Measurements from ENCODE around the gene LRRFIP2.
"Not testable (repeated sequence)": the region's sequence is repeated elsewhere in the genome, so short reads cannot be mapped to it uniquely, and the experiment has no call there.

The LRRFIP2 gene, protein sequence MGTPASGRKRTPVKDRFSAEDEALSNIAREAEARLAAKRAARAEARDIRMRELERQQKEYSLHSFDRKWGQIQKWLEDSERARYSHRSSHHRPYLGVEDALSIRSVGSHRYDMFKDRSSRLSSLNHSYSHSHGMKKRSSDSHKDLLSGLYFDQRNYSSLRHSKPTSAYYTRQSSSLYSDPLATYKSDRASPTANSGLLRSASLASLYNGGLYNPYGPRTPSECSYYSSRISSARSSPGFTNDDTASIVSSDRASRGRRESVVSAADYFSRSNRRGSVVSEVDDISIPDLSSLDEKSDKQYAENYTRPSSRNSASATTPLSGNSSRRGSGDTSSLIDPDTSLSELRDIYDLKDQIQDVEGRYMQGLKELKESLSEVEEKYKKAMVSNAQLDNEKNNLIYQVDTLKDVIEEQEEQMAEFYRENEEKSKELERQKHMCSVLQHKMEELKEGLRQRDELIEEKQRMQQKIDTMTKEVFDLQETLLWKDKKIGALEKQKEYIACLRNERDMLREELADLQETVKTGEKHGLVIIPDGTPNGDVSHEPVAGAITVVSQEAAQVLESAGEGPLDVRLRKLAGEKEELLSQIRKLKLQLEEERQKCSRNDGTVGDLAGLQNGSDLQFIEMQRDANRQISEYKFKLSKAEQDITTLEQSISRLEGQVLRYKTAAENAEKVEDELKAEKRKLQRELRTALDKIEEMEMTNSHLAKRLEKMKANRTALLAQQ

DNA sequence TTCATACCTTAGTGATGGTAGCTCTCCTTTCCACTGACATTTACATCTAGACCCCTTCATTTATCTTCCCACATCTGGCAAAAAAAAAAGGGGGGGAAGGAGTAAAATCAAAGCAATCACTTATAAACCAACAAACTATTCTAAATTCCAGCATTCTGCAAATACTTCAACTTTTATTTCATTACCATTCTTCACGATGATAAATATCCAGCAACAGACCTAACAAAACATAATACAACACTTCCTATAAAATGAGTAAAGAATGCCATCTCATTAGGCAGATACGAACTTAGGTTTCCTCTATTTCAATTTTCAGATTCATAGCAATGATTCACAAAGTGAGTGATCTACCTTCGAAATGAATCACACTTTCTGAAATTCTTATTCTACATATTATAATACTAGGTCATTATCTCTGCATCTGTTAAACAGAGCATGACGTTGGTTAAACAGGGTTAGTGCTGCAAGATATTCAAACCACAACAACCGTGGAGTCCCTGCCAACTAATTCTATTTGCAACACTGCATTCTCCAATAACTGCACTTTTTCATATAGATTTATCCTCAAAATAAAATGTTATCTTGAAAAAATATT is at the start of gene LRRFIP2:
TSS of gene LRRFIP2 (minus strand) at position 51 of the 595 bp plus-strand sequence. CDS start 25,599 bp downstream, outside the sequence.
- H3K9ac ChIP-seq (ENCODE audit: low read length) = peak within 1 kb of the TSS; percentile 89
- H3K27me3 ChIP-seq (ENCODE audit: control insufficient read depth, insufficient read depth, low read length) = no peaks in the 10 kb centered on the region
- H3K36me3 ChIP-seq (ENCODE audit: control insufficient read depth, insufficient read depth, low read length) = peaks cover 2% of the 10 kb centered on the region
- H3K4me1 ChIP-seq (ENCODE audit: control insufficient read depth, insufficient read depth, low read length) = peaks cover 17% of the 10 kb centered on the region
- peak within 1 kb of the TSS; percentile 94 for H3K4me3 ChIP-seq (ENCODE audit: low read length)
- H3K27ac ChIP-seq (ENCODE audit: low read depth, low read length) = peak within 1 kb of the TSS; percentile 95

DNA sequence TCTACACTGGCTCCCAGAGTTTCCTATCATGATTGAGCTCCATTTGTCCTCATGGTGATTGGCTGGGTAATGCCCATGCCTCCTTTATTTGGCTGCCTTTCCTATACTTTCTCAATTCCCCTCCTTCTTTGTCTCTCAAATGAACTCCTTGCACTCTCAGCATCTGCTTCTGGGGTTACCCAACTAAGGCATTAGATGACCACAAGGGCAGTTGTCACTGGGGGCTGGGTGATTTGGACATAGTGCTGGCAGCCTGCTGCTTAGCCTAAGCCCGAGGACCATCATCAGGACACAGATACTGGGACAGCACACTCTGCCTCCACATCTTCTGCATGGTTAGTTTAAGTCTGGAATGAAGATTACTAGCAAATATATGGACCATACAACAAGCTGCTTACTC is 49.2 kb upstream of the LRRFIP2 start:
- no peaks in the 10 kb centered on the region for H3K27me3 ChIP-seq (ENCODE audit: control insufficient read depth, insufficient read depth, low read length)
- H3K36me3 ChIP-seq (ENCODE audit: control insufficient read depth, insufficient read depth, low read length) = no peaks in the 10 kb centered on the region
- no peak overlapping the region for H3K27ac ChIP-seq (ENCODE audit: low read depth, low read length)
- no peak overlapping the region for H3K9ac ChIP-seq (ENCODE audit: low read length)
- H3K4me1 ChIP-seq (ENCODE audit: control insufficient read depth, insufficient read depth, low read length) = no peaks in the 10 kb centered on the region
- no peak overlapping the region for H3K4me3 ChIP-seq (ENCODE audit: low read length)

DNA sequence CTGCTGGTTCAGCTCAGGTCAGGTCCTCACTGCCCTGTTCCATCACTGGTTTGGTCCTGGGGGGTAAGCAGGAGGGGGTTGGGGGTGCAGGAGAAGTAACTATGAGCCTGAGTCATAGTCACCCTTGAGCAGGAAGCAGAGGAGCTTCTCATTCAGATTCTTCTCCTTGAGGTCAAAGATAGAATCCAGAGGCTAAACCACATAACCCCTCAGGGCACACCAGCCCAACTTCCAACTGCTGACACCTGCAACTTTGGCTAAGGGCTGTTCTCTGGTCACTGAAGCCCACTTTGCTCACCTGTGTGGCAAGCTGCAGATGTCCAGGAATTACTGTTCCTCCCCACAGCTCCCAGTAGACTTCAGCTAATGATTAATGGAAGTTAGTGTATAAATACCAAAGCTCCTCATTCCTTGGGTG is 48.8 kb upstream of the LRRFIP2 start:
- Histone ChIP-seq H3K27ac (ENCODE audit: low read depth, low read length) (no peak overlapping the region), H3K4me1 (ENCODE audit: control insufficient read depth, insufficient read depth, low read length) (no peaks in the 10 kb centered on the region), H3K9ac (ENCODE audit: low read length) (no peak overlapping the region), H3K27me3 (ENCODE audit: control insufficient read depth, insufficient read depth, low read length) (no peaks in the 10 kb centered on the region), H3K4me3 (ENCODE audit: low read length) (no peak overlapping the region), H3K36me3 (ENCODE audit: control insufficient read depth, insufficient read depth, low read length) (no peaks in the 10 kb centered on the region)

DNA sequence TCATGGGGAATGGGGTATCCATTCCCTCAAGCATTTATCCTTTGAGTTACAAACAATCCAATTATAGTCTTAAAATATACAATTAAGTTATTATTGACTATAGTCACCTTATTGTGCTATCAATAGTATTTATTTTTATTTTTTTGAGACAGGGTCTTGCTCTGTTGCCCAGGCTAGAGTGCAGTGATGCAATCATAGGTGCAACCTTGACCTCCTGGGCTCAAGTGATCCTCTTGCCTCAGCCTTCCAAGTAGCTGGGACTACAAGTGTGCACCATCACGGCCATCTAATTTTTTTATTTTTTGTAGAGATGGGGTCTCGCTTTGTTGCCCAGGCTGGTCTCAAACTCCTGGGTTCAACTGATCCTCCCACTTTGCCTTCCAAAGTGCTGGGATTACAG is 48.2 kb upstream of the LRRFIP2 start:
- not testable (repeated sequence) for H3K4me3 ChIP-seq (ENCODE audit: low read length); H3K9ac ChIP-seq (ENCODE audit: low read length); H3K27ac ChIP-seq (ENCODE audit: low read depth, low read length); H3K27me3 ChIP-seq (ENCODE audit: control insufficient read depth, insufficient read depth, low read length); H3K4me1 ChIP-seq (ENCODE audit: control insufficient read depth, insufficient read depth, low read length); H3K36me3 ChIP-seq (ENCODE audit: control insufficient read depth, insufficient read depth, low read length)

DNA sequence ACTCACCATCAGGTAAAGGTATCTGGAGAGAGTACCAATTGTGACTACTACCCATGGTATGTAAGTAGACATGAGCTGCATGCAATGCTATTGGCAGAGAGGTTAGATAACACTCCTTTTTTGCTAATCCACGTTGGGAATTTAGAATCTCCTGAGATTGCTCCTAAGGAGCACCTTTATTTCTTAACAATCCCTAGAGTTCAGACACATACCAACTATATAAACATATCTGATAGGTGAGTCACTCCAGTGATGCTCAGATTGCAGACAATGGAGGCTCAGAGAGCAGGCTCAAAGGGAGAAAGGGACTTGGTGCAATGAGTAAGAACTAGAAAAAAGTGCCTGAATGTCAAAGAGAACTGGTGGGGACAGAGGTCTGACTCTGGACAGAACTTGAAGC is 47.0 kb upstream of the LRRFIP2 start:
- no peaks in the 10 kb centered on the region for H3K4me1 ChIP-seq (ENCODE audit: control insufficient read depth, insufficient read depth, low read length)
- no peak overlapping the region for H3K4me3 ChIP-seq (ENCODE audit: low read length)
- no peak overlapping the region for H3K27ac ChIP-seq (ENCODE audit: low read depth, low read length)

DNA sequence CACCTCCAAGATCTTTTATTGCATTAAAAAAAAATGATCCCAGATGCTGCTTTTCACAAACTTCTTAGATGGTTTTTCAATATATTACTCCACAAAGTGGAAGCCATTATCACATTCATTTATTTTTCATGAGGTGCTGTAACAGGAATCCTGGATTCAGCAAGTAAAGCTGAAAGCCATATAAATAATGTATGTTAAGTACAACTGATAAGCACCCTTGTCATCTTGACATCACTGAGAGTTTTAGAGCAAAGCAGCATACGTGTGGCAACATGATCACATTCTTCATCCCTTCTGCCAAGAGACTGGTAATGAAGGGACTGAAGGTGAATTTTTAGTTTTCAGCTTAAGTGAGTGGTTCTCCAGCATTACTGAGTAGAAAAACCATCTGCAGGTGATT is 44.9 kb upstream of the LRRFIP2 start:
- H3K4me1 ChIP-seq (ENCODE audit: control insufficient read depth, insufficient read depth, low read length) = no peaks in the 10 kb centered on the region
- H3K9ac ChIP-seq (ENCODE audit: low read length) = no peak overlapping the region
- H3K27ac ChIP-seq (ENCODE audit: low read depth, low read length) = no peak overlapping the region

More for the DNA sequence above, 47.0 kb upstream of the LRRFIP2 start:
- Histone ChIP-seq H3K9ac (ENCODE audit: low read length) (no peak overlapping the region), H3K36me3 (ENCODE audit: control insufficient read depth, insufficient read depth, low read length) (no peaks in the 10 kb centered on the region), H3K27me3 (ENCODE audit: control insufficient read depth, insufficient read depth, low read length) (no peaks in the 10 kb centered on the region)

DNA sequence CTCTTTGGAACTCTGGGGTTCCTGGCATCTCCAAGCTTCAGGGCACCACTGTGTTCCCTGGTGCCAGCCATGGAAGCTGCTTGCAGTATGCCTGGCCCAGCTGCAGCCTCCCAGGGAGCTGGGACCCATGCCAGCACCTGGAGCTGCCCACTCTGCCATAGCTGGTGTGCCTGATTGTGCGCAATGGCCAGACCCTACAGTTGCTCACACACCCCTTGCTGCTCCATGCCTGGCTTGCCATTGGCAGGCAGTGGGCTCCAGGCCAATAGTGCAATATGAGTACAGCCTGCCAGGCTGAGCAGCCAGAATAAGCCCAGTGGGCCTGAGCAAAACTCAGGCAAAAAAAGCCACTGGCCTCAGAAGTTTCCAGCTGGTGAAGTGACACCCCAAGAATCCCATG is 43.8 kb upstream of the LRRFIP2 start:
- Histone ChIP-seq H3K4me1 (ENCODE audit: control insufficient read depth, insufficient read depth, low read length) (no peaks in the 10 kb centered on the region), H3K4me3 (ENCODE audit: low read length) (no peak overlapping the region), H3K27me3 (ENCODE audit: control insufficient read depth, insufficient read depth, low read length) (no peaks in the 10 kb centered on the region), H3K9ac (ENCODE audit: low read length) (no peak overlapping the region), H3K27ac (ENCODE audit: low read depth, low read length) (no peak overlapping the region), H3K36me3 (ENCODE audit: control insufficient read depth, insufficient read depth, low read length) (no peaks in the 10 kb centered on the region)

More for the DNA sequence above, 44.9 kb upstream of the LRRFIP2 start:
- Histone ChIP-seq H3K4me3 (ENCODE audit: low read length) (no peak overlapping the region), H3K36me3 (ENCODE audit: control insufficient read depth, insufficient read depth, low read length) (no peaks in the 10 kb centered on the region), H3K27me3 (ENCODE audit: control insufficient read depth, insufficient read depth, low read length) (no peaks in the 10 kb centered on the region)

DNA sequence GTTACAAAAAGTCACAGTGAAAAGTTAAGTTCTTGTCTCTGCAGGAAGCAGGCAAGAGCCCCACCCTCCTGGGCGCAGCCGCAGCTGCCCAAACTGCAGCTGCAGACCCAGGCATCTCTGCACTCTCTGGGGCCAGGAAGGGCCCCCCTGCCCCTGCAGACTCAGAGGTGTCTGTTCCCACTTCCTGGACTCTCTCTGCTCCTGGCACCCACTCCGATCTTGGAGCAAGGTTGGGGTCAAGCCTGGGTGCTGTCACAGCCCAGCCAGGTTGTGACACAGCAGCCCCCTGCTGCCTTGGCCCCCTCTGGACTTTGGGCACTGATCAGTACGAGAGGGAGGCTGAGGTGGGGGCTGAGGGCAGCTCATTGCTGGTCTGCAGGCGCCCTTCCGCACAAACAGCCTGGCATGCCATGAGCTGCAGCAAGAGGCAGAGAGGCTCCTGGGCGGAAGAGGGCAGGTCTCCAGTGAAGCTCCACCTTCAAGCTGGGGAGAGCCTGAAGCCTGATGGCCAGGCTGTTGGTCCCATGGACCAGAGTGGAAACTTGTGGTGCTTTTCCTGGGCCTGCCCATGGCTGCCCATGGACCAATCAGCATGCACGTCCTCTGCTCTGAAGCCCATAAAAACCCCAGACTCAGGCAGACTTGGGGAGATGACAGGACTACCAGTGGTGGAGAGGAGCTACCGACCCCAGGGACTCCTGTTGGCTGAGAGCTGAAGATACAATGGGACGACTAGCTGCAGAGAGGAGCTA is 42.9 kb upstream of the LRRFIP2 start:
- Histone ChIP-seq H3K27me3 (ENCODE audit: control insufficient read depth, insufficient read depth, low read length) (no peaks in the 10 kb centered on the region), H3K9ac (ENCODE audit: low read length) (no peak overlapping the region), H3K27ac (ENCODE audit: low read depth, low read length) (no peak overlapping the region), H3K36me3 (ENCODE audit: control insufficient read depth, insufficient read depth, low read length) (no peaks in the 10 kb centered on the region), H3K4me3 (ENCODE audit: low read length) (no peak overlapping the region), H3K4me1 (ENCODE audit: control insufficient read depth, insufficient read depth, low read length) (no peaks in the 10 kb centered on the region)

DNA sequence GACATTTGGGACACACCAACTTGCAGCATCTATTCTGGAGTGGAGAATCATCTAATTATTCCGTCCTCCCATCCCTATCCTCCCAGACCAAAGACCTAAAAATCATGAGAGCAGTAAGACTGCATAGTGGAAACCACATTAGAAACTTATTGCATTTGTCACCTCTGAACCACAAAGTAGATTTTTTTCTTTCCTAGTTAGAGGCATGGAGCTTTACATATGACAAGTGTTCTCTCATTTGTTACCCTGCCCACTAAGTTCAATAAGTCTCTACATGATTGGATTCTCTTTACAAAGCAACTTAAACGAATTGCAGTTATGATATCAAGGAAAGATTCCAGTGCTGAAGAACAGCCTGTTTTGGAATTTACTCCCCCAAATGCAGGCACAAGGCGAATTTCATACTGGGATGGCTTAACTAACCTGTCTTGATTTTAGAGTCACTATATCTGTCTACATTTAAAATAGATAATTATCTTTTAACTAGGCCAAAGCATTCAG is 42.3 kb upstream of the LRRFIP2 start:
- Histone ChIP-seq H3K4me3 (ENCODE audit: low read length) (no peak overlapping the region), H3K4me1 (ENCODE audit: control insufficient read depth, insufficient read depth, low read length) (no peaks in the 10 kb centered on the region), H3K27me3 (ENCODE audit: control insufficient read depth, insufficient read depth, low read length) (no peaks in the 10 kb centered on the region), H3K27ac (ENCODE audit: low read depth, low read length) (no peak overlapping the region), H3K9ac (ENCODE audit: low read length) (no peak overlapping the region), H3K36me3 (ENCODE audit: control insufficient read depth, insufficient read depth, low read length) (no peaks in the 10 kb centered on the region)

DNA sequence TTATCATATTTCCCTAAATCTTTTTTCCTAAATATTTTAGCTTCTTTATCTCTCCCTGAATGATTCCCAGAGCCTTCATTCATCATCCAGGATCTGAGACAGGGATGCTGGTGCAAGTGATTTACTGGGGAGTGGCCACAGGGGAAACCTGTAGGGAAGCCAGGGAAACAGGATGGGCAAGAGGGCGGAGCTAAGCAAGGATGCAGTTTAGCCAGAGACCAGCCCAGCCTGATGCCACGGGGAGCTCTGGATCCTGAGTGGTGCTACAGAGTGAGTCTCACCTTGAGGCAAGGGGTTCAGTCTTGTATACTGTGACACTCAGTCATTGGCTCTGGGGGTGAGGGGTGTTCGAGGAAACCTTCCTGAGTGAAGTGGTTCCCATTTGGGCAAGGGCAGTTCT is 39.7 kb upstream of the LRRFIP2 start:
- no peaks in the 10 kb centered on the region for H3K4me1 ChIP-seq (ENCODE audit: control insufficient read depth, insufficient read depth, low read length)
- H3K27ac ChIP-seq (ENCODE audit: low read depth, low read length) = no peak overlapping the region
- no peak overlapping the region for H3K9ac ChIP-seq (ENCODE audit: low read length)
- peaks cover 2% of the 10 kb centered on the region for H3K36me3 ChIP-seq (ENCODE audit: control insufficient read depth, insufficient read depth, low read length)
- H3K27me3 ChIP-seq (ENCODE audit: control insufficient read depth, insufficient read depth, low read length) = no peaks in the 10 kb centered on the region
- no peak overlapping the region for H3K4me3 ChIP-seq (ENCODE audit: low read length)

DNA sequence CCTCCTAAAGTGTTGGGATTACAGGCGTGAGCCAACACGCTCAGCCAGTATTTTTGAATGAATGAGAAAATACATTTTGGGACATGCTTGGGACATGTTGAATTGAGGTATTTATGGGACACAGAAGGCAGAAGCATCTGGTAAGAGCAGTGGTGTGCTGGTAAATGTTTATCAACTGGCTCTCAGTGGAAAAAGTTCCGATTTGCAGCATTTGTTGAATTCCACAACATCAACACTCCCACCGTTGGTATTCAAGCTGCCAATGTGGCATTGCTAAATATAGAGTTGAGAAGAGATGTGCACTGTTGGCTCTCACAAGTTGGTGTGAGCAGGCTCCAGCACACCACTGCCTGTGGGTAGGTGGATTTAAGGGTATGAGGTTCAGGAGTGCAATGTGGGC is 35.8 kb upstream of the LRRFIP2 start:
- no peak overlapping the region for H3K27ac ChIP-seq (ENCODE audit: low read depth, low read length)
- H3K9ac ChIP-seq (ENCODE audit: low read length) = no peak overlapping the region
- no peaks in the 10 kb centered on the region for H3K4me1 ChIP-seq (ENCODE audit: control insufficient read depth, insufficient read depth, low read length)
- no peak overlapping the region for H3K4me3 ChIP-seq (ENCODE audit: low read length)
- peaks cover 2% of the 10 kb centered on the region for H3K36me3 ChIP-seq (ENCODE audit: control insufficient read depth, insufficient read depth, low read length)
- no peaks in the 10 kb centered on the region for H3K27me3 ChIP-seq (ENCODE audit: control insufficient read depth, insufficient read depth, low read length)

DNA sequence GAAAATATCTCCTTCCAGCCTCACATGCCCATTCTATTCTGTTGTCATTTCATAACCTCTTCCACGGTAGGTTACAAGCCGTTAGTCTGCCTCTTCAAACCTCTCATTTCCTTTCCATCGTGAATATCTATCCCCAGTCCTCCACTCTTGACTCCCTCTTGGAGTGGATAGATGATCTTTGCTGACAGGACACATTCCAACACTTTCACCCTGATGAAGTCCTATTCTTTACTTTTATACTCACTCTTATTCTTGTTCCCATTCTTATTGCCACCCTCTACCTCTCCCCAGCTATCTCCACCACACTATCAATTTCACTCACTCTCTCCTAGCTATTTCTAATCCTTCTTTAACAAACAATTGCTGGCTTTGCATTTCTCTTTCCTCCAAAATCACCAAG is 34.2 kb upstream of the LRRFIP2 start:
- H3K27ac ChIP-seq (ENCODE audit: low read depth, low read length); H3K4me1 ChIP-seq (ENCODE audit: control insufficient read depth, insufficient read depth, low read length); H3K27me3 ChIP-seq (ENCODE audit: control insufficient read depth, insufficient read depth, low read length); H3K9ac ChIP-seq (ENCODE audit: low read length); H3K36me3 ChIP-seq (ENCODE audit: control insufficient read depth, insufficient read depth, low read length); H3K4me3 ChIP-seq (ENCODE audit: low read length): not testable (repeated sequence)
